CD14-positive monocyte (primary cell): ENCODE data around the gene C8G. TPM values are rescaled to one million over a fixed set of nuclear protein-coding genes. Genes with fewer than 3 reads are reported as not detected.

Experiments
- DNase-seq, 3 donors: peaks; one replicate each; pipeline ENCODE4 v3.0.0-alpha.2; 2011 to 2022
- H2AFZ ChIP-seq: 2 replicates; pipeline ENCODE4 v1.6.0; 2012; ENCODE audit warnings: mild to moderate bottlenecking, low read depth, low read length, inconsistent platforms; ENCODE audit not compliant: insufficient read depth, poor library complexity, severe bottlenecking
- H3K27ac ChIP-seq, 2 donors: 1 replicate in 1 of 2; 2 replicates in 1 of 2; pipeline ENCODE4 v1.5.1; 2012 to 2013; ENCODE audit warnings: low read length in 2 of 2, control low read depth in 1 of 2, inconsistent platforms in 1 of 2, low read depth in 1 of 2, mild to moderate bottlenecking in 1 of 2
- H3K27me3 ChIP-seq, 2 donors: one replicate each; pipeline versions ENCODE4 v1.6.0 to v1.6.1; 2011 to 2013; ENCODE audit warnings: low read length in 2 of 2; ENCODE audit not compliant: control insufficient read depth in 2 of 2, insufficient read depth in 2 of 2
- H3K36me3 ChIP-seq, 2 donors: replicated peaks in 1 of 2; 1 replicate in 1 of 2; 2 replicates in 1 of 2; pipeline versions ENCODE4 v1.5.1 to v1.6.1; 2012 to 2013; ENCODE audit warnings: low read length in 2 of 2, control low read depth in 1 of 2, inconsistent platforms in 1 of 2, mild to moderate bottlenecking in 1 of 2; ENCODE audit not compliant: insufficient read depth in 2 of 2, control insufficient read depth in 1 of 2
- H3K4me1 ChIP-seq, 2 donors: 1 replicate in 1 of 2; 2 replicates in 1 of 2; pipeline versions ENCODE4 v1.5.1 to v1.6.1; 2012 to 2013; ENCODE audit warnings: low read length in 2 of 2, control low read depth in 1 of 2, inconsistent platforms in 1 of 2, mild to moderate bottlenecking in 1 of 2, moderate library complexity in 1 of 2; ENCODE audit not compliant: insufficient read depth in 2 of 2, control insufficient read depth in 1 of 2
- H3K4me2 ChIP-seq: replicated peaks from 2 replicates; pipeline ENCODE3; 2012; ENCODE audit warnings: low read length, moderate library complexity, mild to moderate bottlenecking; ENCODE audit not compliant: poor library complexity, severe bottlenecking; ENCODE audit errors: extremely low read depth
- H3K4me3 ChIP-seq, 3 experiments: fragments of 200-600 bp in 1 of 3; sonication (generic) in 1 of 3; replicated peaks in 1 of 3; 1 replicate in 2 of 3; 2 replicates in 1 of 3; pipeline ENCODE4 v1.5.1; 2011 to 2013; ENCODE audit warnings: low read length in 3 of 3, mild to moderate bottlenecking in 3 of 3, control low read depth in 2 of 3, low read depth in 2 of 3, inconsistent platforms in 1 of 3, moderate library complexity in 1 of 3
- H3K79me2 ChIP-seq: 2 replicates; pipeline ENCODE4 v1.6.0; 2012; ENCODE audit warnings: mild to moderate bottlenecking, control low read depth, inconsistent platforms, low read length, moderate library complexity; ENCODE audit not compliant: insufficient read depth
- H3K9ac ChIP-seq: 2 replicates; pipeline ENCODE4 v1.6.0; 2017; ENCODE audit warnings: low read length, mild to moderate bottlenecking; ENCODE audit not compliant: insufficient read depth, poor library complexity, severe bottlenecking
- H3K9me3 ChIP-seq, 2 donors: replicated peaks in 1 of 2; 1 replicate in 1 of 2; 2 replicates in 1 of 2; pipeline versions ENCODE4 v1.5.1 to v1.6.1; 2012 to 2013; ENCODE audit warnings: low read length in 2 of 2, control low read depth in 1 of 2; ENCODE audit not compliant: control insufficient read depth in 1 of 2, insufficient read depth in 1 of 2
- H4K20me1 ChIP-seq: 2 replicates; pipeline ENCODE4 v1.6.0; 2012; ENCODE audit warnings: mild to moderate bottlenecking, low read length, control low read depth, moderate library complexity; ENCODE audit not compliant: insufficient read depth
- H3K27ac Mint-ChIP-seq, 7 donors: one replicate each; pipeline ENCODE4 v1.8.0; 2020; ENCODE audit warnings: mild to moderate bottlenecking in 7 of 7, mixed read lengths in 7 of 7, moderate library complexity in 6 of 7, inconsistent platforms in 2 of 7
- H3K27me3 Mint-ChIP-seq, 3 donors: one replicate each; pipeline ENCODE4 v1.8.0; 2021 to 2022; ENCODE audit warnings: low read depth in 3 of 3, mild to moderate bottlenecking in 3 of 3, mixed read lengths in 3 of 3, moderate library complexity in 3 of 3, inconsistent platforms in 1 of 3
- H3K36me3 Mint-ChIP-seq, 2 donors: one replicate each; pipeline ENCODE4 v1.8.0; 2020; ENCODE audit warnings: mixed read lengths in 2 of 2, inconsistent platforms in 1 of 2, mild to moderate bottlenecking in 1 of 2
- H3K4me1 Mint-ChIP-seq: one replicate; pipeline ENCODE4 v1.8.0; 2020; ENCODE audit warnings: mild to moderate bottlenecking, mixed read lengths
- H3K4me3 Mint-ChIP-seq, 2 donors: one replicate each; pipeline ENCODE4 v1.8.0; 2020; ENCODE audit warnings: mild to moderate bottlenecking in 2 of 2, mixed read lengths in 2 of 2, moderate library complexity in 1 of 2
- H3K9me3 Mint-ChIP-seq, 7 donors: one replicate each; pipeline ENCODE4 v1.8.0; 2020 to 2022; ENCODE audit warnings: mixed read lengths in 7 of 7, mild to moderate bottlenecking in 6 of 7, moderate library complexity in 6 of 7, inconsistent platforms in 2 of 7
- WGBS: methylation state at CpG from one replicate; pipeline ENCODE4 v1.1.5; 2013; ENCODE audit warnings: missing lambda C conversion rate; ENCODE audit not compliant: insufficient coverage; 5-methylcytosine and 5-hydroxymethylcytosine counted together
- intact Hi-C, 2 donors: fragments of 100-400 bp; cut with micrococcal nuclease; formaldehyde crosslinking; loops; one replicate each; pipeline versions ENCODE4 v1.15.0 to v1.15.1; 2023
- polyA plus RNA-seq, 3 donors: library from polyadenylated mRNA; depleted of rRNA in 1 of 3; unstranded in 2 of 3; stranded (reverse) in 1 of 3; fragments of 300-500 nt in 2 of 3; fragments of >200 nt in 1 of 3; fragmentation: Illumina TruSeq in 2 of 3; gene quantifications; 1 replicate in 2 of 3; 2 replicates in 1 of 3; pipeline ENCODE4 v1.2.3, GENCODE V29; 2012 to 2021
- TF ChIP-seq, protein P1 (sequence below): fragments of 200-600 bp; IDR thresholded peaks from one replicate; pipeline ENCODE4 v1.8.0; 2022; ENCODE audit warnings: antibody characterized with exemption, mild to moderate bottlenecking

The C8G gene
- polyA plus RNA-seq, 3 donors, result 0.55 to 0.72 TPM; not detected in 1

DNA sequence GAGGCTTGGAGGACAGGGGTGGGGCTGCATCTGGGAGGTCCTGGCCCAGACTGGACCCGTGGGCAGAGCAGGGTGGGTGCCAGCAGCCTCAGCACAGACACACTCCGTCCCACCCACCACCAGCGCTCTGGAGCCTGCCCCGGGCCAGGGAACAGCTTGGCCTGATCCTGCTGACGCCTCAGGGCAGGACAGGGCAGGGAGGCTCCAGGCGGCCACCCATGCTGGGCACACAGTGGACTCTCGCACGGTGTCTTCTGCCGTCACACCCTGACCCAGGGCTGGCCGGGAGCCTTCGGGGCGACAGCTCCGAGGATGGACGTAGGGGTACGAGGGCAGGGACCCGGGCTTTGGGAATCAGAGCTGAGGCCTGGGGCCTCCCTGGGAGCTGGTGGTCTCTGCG is 24.1 kb downstream of the C8G start:
- H3K4me1 ChIP-seq, result peaks cover 9 to 19% of the 10 kb centered on the region in 2 donors
- H3K79me2 ChIP-seq, result no peaks in the 10 kb centered on the region
- H3K4me3 Mint-ChIP-seq, result no peak overlapping the region
- TF ChIP-seq, protein P1, sequence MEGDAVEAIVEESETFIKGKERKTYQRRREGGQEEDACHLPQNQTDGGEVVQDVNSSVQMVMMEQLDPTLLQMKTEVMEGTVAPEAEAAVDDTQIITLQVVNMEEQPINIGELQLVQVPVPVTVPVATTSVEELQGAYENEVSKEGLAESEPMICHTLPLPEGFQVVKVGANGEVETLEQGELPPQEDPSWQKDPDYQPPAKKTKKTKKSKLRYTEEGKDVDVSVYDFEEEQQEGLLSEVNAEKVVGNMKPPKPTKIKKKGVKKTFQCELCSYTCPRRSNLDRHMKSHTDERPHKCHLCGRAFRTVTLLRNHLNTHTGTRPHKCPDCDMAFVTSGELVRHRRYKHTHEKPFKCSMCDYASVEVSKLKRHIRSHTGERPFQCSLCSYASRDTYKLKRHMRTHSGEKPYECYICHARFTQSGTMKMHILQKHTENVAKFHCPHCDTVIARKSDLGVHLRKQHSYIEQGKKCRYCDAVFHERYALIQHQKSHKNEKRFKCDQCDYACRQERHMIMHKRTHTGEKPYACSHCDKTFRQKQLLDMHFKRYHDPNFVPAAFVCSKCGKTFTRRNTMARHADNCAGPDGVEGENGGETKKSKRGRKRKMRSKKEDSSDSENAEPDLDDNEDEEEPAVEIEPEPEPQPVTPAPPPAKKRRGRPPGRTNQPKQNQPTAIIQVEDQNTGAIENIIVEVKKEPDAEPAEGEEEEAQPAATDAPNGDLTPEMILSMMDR, result no peak
- H3K9me3 ChIP-seq, result no peaks in the 10 kb centered on the region
- intact Hi-C loops, result no loop called here
- no peak for DNase-seq
- H3K27me3 ChIP-seq, result no peaks in the 10 kb centered on the region
- peaks cover 16% of the 10 kb centered on the region for H3K4me1 Mint-ChIP-seq
- no peak overlapping the region for H3K27ac Mint-ChIP-seq
- H3K36me3 ChIP-seq, result no peaks in the 10 kb centered on the region
- no peak overlapping the region for H2AFZ ChIP-seq
- no peaks in the 10 kb centered on the region for H3K9me3 Mint-ChIP-seq
- no peaks in the 10 kb centered on the region for H4K20me1 ChIP-seq
- H3K27me3 Mint-ChIP-seq, result peaks cover 8 to 22% (median 14%) of the 10 kb centered on the region in 3 donors
- H3K9ac ChIP-seq, result no peak overlapping the region
- no peak overlapping the region for H3K27ac ChIP-seq
- no peak overlapping the region for H3K4me3 ChIP-seq
- H3K36me3 Mint-ChIP-seq, result no peaks in the 10 kb centered on the region
- no peak overlapping the region for H3K4me2 ChIP-seq
- WGBS, result 88% methylated on average over 15 of the region's 17 CpGs

DNA sequence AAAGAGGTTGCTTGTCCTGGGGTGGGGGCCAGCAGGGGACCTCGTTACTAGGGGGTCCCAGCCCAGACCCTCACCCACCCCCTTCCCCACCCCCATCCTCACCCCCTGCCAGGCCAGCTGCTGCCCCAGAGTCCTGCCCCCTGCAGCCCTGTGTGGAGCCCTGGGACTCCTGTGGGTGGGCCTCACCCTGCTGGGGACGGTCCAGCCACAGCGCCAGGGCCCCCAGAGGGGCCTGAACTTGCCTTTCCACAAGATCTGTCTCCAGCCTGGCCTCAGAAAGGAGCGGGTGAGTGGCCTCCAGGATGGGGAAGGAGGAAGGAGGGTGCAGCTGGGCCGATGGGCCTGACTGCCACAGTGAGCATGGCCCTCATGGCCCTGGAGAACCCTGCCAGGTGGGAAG is 24.7 kb downstream of the C8G start:
- TF ChIP-seq, protein P1, result no peak
- no peaks in the 10 kb centered on the region for H3K27me3 ChIP-seq
- no peaks in the 10 kb centered on the region for H3K36me3 ChIP-seq
- no peak overlapping the region for H3K4me2 ChIP-seq
- Mint-ChIP-seq H3K9me3 (no peaks in the 10 kb centered on the region), H3K27me3 (peaks cover 8 to 23% (median 14%) of the 10 kb centered on the region in 3 donors), H3K4me1 (peaks cover 15% of the 10 kb centered on the region), H3K36me3 (no peaks in the 10 kb centered on the region), H3K27ac (no peak overlapping the region), H3K4me3 (no peak overlapping the region)
- no peak overlapping the region for H3K4me3 ChIP-seq
- H3K9me3 ChIP-seq, result no peaks in the 10 kb centered on the region
- no peak overlapping the region for H2AFZ ChIP-seq
- H3K4me1 ChIP-seq, result peaks cover 8 to 20% of the 10 kb centered on the region in 2 donors
- WGBS, result 64% methylated on average over 4 of the region's 5 CpGs
- intact Hi-C loops, result no loop called here
- H4K20me1 ChIP-seq, result no peaks in the 10 kb centered on the region
- no peak overlapping the region for H3K27ac ChIP-seq
- no peaks in the 10 kb centered on the region for H3K79me2 ChIP-seq
- no peak for DNase-seq
- H3K9ac ChIP-seq, result no peak overlapping the region
